GM18951 (cell line): ENCODE results near the gene KIAA0930.

Source experiments
- POLR2A ChIP-seq: IDR thresholded peaks from 4 replicates; pipeline ENCODE4 v1.6.1; 2011; ENCODE audit warnings: mild to moderate bottlenecking; ENCODE audit not compliant: insufficient read length, insufficient read depth; ENCODE audit errors: extremely low read depth
- in situ Hi-C: fragments of 300-500 bp; cut with MboI; formaldehyde crosslinking; loops from one replicate; pipeline ENCODE4 v1.12.0; 2022; ENCODE audit warnings: low sequenced_read_pairs, mixed read lengths, inconsistent platforms; ENCODE audit not compliant: unreplicated experiment

The KIAA0930 gene

DNA sequence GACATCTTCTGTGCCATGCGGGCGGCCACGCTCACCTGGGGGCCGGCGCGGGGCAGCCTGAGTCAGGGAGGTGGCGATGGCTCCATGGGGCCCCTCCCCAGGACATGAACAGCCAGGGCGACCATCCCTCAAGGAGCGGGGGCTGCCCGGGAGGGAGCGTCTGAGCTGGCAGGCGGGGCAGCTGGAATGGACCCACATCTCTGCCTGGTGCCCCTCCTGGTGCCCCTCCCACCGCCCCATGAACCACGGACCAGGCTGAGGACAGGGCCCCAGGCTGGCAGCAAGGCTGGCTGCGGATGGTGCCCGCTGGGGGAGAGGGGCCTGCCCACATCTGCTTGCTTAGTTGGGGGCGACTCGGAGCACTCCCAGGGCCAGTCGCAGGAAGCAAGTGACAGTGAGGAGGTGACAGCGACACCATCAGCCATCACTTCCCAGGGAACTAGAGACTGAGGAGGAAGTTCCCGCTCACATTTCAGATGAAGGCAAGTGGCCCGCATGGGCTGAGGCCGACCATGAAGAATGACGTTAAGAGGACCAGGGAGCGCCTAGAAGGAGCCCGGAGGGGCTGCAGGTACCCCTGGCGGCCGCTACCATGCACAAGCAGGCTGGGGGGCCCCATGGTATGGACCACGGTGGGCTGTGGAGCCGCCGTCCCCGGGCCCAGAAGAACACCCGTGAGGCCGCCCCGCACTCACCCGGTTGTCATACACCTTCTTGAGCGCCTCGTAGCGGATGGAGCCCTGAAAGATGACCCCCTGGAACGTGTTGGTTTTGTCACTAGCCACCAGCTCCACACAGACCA, 37.3 kb downstream of the KIAA0930 start:
- in situ Hi-C loops: no loop called here
- TF ChIP-seq POLR2A: no peak

DNA sequence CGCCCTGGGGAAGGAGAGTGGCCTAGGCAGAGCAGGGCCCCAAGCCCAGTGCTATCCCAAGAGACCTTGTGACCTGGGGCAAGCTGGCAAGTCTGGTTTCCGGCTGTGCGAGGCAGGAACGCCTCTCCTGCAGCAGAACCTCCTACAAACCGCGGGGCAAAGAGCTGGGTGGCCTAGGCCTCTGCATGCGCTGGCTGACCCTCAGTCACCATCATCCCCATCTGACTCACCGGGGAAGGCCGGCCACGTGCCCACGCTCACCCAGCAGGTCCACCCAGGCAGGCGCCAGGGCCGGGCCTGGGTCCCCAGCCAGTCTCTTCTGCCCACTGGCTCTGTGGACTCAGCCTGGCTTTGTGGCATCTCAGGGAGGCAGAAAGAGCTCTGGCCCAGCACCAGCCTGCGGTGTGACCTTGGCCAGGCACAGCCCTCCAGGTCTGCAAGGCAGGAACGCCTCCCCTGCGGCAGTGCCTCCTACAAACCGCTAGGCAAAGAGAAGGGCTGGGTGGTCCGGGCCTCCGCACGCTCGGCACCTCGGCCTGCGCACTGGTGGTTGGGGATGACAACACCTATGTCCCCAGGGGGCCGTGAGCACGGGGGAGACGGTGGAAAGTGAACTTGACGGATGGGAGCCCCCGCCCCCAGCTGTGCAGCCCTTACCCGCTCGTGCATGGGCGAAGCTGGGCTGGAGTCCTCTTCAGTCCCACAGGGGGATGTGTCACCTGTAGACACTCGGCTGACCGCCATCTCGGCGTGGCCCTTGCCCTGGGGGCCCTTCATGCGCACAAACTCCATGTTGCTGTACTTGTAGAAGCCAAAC, 38.2 kb downstream of the KIAA0930 start:
- in situ Hi-C loops: no loop called here
- no peak for TF ChIP-seq POLR2A

DNA sequence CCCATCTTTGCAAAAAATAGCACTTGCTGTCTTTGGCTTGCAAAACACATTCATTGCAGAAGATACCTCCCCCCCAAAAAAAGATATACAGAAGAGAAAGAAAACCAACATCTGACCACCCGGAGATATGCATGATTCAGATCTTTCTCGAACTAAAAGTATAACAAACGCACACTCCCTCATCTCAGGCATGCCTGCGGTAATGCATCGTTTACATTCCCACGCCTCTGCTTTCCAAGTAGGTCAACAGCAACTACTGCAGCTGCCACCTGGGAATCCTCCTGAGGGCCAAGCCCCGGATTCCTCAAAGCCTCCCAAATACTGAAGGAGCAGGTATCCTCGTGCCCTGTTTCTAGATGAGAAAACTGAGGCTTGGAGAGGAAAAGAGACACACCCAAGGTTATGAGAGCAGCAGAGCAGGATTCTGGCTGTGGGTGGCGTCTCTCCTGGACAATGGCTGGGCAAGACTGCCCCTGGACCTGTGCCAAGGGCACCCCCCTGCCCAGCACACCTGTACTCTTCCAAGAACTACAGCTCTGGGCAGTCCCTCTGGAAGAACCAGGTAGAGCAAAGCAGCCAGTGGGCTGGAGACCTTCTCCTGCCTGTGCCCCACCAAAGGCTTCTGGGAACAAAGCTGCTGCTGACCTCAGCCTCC, 38.9 kb downstream of the KIAA0930 start:
- no peak for TF ChIP-seq POLR2A
- in situ Hi-C loops: no loop called here

DNA sequence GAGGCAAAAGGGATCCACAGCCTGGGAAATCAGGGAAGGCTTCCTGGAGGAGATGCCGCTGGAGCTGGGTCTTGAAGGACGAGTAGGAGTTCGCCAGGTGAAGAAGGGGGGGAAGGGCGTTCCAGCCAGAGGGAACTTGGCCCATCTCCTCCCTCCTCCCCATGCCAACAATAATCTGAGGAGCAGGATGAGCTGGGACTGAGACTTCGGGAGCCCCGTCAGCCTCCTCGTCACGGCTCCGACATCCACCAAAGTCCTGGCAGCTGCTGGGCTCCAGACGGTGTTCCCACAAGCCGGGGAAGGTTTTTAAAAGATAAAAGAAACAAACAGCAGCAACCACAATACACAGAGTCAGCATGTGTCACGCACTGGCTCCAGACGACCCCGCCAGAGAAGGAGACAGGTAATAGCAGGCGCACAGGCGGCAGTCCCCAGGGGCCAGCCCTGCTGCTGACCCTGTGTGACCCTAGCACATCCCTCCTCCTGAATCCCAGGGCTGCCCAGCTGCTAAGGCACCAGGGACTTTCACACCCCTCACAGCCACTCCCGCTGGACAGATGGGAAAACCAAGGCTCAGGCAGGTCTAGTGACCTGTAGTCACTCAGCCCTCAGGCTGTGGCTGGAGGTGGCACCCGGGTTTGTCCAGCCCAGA, 39.7 kb downstream of the KIAA0930 start:
- in situ Hi-C loops: no loop called here
- TF ChIP-seq POLR2A: no peak

DNA sequence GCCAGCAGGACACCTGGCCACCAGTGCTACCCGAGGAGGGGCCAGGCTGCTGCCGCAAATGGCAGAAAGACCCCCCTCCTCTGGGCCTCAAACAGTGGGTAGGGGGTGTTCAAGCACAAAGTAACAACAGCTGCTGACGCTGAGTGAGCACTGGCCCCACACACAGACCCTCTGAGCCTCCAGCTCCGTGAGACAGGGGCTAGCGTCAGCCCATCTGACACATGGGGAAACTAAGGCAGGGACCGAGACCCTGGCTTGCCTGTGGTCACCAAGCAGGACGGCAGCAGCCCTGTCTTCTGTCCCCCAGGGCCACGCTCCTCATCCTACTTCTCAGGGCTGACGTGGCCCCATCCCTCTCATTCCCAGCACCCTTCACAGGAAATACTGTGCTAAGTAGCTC, 40.5 kb downstream of the KIAA0930 start:
- in situ Hi-C loops: no loop called here
- no peak for TF ChIP-seq POLR2A

DNA sequence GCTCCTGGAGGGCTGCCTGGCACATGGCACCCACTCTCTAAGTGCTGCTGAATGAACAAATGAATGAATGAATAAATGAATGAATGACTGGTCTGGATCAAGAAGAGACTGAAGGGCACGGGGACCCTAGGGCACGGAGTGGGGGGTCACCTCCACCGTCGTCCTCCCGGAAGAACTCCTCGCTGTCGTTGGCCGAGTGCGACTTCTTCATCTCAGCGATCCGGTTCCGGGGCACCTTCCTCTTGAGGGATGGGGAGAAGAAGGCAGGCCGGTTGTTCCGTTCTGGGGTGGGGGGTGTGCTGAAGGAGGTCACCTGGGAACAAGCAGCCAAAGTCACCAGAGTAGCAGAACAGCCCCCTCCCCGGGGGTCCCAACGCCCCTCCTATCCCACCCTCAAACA, 41.0 kb downstream of the KIAA0930 start:
- in situ Hi-C loops: no loop called here
- TF ChIP-seq POLR2A: no peak

DNA sequence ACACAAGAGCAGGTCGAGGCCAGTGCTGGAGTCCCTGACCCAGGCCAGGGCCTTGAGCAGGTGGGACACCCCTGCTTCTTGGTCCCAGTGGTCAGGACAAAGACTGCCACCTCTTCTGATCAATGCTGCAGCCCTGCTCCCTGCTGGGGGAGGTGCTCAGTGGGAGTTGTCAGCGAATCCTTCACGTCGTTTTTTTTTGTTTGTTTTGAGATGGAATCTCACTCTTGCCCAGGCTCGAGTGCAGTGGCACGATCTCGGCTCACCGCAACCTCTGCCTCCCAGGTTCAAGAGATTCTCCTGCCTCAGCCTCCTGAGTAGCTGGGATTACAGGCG, 42.3 kb downstream of the KIAA0930 start:
- TF ChIP-seq POLR2A: no peak
- in situ Hi-C loops: no loop called here

DNA sequence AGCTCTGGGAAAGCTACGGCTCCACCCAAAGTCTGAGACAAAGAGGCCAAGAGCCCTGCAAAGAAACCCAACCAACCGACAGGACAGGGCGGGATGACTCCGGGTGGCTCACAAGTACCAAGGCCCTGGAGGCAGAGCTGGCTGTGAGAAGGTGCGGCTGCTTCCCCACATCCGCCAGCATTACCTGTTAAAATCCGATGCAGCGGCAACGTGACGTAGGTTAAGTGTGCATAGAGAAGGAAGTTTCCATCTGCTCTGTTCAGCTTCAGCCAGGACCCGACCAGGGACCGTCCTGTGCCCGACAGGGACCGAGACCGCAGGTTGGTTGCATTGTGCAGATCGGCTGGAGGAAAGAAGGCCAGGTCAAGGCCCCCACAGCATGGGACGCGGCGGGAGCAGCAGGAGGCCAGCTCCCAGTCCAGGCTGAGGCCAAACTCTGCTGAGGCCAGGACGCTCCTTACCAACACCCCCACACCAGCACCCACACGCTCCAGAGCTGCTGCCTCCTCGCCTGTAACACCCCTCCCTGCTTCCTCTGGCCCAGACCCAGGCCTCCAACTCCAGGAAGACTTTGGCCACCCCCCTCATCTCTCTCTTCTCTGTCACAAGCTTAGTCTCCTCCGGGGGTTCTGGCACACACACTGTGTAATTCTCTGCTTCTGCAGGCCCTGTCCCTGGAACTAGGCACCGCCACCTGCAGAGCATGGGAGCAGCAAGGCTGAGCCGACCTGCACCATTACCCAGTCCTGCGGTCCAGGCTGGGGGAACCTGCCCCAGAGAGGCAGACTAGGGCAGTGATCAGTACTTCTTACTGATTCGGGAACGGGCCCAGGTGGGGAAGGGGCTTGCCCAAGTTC, 42.9 kb downstream of the KIAA0930 start:
- TF ChIP-seq POLR2A: no peak
- in situ Hi-C loops: no loop called here

DNA sequence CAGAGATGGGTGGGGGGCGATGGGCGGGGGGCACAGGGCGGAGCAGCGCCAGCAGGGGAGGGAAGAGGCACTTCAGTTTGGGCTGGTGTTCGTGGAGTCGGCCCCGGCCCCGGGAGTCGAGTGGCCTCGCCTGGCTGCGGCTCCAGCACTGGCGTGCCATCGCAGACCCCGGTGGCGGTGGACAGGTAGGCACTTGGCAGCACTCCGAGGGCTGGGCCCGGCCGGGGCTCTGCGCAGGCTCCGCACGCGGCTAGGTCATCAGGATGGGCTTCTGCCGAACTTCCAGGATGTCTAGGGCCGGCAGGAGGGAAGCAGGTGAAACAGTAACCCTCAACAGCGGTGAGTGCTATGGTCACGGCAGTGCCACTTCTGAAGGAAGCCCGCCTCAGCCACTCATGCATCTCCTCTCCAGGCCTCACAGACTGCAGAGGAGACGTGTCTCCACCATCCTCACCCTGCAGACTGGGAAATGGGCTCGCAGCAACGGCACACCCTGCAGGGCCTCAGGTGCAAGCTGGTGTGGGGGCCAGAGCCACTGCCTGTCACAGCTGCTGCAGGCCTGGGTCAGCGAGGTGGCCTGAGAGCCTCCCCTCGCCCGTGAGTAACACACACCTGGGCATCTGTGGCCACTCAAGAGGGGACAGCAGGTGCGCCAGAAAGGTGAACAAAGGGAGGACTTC, 43.6 kb downstream of the KIAA0930 start:
- in situ Hi-C loops: no loop called here

DNA sequence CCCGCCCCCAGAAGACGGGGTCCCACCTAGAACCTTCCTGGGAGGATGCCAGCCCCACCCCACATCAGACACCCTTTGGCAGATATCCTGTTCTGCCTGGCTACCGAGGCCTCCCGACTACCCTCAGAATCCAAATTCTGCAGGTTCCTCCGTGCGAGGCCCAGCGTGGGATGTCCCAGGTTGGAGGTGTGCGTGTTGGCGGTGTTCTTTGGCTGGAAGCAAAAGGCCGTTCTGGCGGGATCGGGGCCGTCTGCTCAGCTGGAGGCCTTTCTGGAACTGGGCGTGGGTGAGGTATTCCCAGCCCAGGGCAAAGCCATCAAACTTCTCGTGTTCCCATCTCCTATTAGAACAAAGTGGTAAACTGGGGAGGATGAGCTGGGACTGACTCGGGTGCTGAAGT, 44.4 kb downstream of the KIAA0930 start:
- no peak for TF ChIP-seq POLR2A
- in situ Hi-C loops: no loop called here

More for the DNA sequence above, 43.6 kb downstream of the KIAA0930 start:
- TF ChIP-seq POLR2A: no peak

DNA sequence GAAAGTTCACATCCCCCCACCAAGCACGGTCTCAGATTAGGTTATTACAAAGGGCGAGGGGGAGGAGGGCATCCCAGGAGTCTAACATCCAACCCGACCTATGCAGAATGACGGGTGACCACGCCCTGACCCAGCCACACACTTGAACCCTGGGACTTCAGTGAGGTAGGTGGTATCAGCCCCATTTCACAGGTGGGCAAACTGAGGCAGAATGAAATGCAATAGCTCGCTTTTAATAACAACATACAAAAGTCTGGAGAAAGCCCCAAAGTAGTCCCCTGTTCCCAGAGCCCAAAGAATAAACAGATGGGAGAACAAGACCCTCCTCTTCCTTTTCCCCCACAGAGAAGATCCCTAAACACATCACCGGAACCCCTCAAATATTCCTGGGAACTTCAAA, 45.1 kb downstream of the KIAA0930 start:
- TF ChIP-seq POLR2A: no peak
- in situ Hi-C loops: no loop called here

DNA sequence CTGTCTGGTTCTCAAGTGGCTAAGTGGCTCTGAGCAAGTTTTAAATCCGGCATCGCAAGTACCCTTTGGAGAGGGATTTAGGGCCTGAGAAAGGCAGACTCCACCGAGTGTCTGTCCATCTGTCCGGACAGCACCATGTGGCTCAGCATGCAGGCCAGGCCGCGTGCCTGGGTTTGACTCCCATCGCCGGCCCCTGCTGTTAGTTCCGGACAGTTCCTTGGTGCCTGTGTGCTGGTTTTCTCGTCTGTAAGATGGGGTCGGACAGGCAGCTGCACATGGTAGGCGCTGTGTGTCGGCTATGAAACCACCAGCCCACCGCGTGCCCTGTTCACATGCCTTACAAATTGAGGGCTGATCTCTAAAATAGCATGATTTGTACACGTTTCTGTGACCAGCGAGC, 46.0 kb downstream of the KIAA0930 start:
- no peak for TF ChIP-seq POLR2A
- in situ Hi-C loops: no loop called here
